ENCODE data around the gene ERICH6B.

Gene ERICH6B

DNA sequence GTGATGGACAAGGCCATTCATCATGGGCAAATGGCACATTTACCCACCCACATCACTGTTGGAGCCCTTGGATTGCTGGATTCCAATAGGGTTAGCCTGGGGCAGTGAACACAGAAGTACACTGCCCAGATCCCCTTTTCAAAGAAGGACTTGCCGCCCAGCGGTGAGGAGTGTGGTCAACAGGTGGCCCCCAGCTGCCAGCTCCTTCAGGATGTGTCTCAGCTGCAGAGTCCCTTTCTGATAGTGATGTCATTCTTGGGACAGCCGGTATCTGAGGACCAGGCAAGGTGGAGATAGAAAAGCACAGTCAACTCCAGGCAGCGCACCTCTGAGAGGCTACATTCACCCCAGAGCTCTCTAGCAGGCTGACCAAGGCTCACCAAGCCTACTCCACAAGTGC lies 16.9 kb downstream of the ERICH6B start:
- no peak for DNase-seq

DNA sequence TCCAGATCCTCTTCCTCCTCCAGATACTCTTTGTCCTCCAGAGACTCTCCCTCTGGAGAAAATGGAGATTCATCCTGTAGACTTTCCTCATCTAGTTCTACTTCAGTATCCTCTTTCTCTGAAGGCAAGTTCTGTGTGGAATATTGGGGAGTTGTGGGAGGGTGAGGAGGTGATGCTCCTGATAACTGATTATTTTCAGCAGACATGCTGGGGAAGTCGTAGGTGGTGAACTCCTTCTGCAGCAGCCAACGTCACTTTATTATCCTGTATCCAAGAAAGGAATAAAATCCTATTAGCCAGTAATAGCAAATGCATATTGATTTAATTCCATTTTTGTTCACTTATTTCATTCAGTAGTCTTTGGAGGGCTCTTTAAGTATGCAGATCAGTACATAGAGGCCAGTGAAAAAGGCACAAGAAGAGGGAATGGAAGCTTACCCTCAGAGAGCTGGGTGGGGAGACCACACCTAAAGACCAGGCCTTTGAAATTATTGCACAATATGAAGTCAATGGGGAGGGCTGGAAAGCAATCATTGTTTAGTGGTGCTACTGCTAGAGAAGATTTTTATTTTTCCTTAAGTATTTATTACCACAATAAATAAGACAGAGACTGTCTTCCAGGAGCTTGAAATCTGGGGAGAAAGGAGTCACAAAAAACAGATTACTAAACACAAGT lies 18.6 kb downstream of the ERICH6B start:
- no peak for DNase-seq

DNA sequence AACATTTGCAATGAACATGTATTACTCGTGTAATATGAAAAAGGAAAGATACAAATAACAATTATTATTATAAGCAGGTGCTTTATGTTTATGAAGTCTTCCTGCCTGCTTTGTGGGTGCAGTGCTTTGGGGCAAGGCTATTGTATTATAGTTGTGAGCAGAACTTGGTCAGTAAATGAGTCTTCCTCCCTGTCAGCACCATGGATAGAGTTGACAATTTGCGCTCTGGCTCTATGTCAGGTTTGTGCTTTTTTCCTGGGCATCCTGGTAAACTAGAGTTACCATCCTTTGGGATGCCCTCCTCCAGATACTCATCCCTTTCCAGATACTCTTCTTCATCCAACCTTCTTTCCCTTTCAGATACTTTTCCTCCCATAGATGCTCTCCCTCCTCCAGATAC lies 19.6 kb downstream of the ERICH6B start:
- no peak for DNase-seq

- no peak for DNase-seq
Observed at GRCh38 chr13:45594764-45595163, 20.8 kb downstream of the ERICH6B start.

- no peak for DNase-seq
Observed at GRCh38 chr13:45594227-45594626, 21.3 kb downstream of the ERICH6B start.

DNA sequence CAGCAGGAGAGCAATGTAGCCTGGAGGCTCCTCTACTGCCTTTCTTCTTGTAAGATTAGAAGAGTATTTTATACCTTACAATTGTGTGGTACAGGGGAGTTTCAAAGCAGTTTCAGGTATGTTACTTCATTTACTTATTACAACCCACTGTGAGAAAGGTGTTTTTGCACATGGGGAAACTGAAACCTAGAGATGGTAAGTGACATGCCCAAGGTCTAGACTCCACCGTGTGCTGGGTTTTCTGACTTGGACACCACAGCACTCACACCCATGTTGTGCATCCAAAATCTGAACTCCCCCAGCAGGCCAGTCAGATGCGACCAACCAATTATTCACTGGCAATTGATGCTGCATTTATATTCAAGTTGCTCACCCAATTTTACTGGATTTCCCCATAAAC lies 22.8 kb downstream of the ERICH6B start:
- no peak for DNase-seq

DNA sequence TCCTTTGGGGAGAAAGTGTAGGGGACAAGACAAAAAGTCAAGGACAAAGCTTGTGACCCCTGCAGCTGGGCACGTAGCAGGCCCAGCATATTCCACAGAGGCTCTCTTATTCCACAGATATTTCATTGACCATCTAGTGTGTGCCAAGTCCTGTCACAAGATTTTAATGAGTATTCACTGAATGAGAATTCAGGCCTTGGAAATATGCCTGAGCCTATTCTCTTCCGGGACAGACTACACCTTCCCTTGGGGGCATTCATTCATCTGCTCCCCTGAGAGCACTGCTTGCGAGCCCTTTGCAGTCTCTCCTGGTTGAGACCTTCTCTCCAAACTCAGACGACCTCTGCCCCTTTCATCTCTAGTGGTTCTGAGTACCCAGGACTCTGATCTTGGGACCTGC lies 25.5 kb downstream of the ERICH6B start:
- DNase-seq: no peak

DNA sequence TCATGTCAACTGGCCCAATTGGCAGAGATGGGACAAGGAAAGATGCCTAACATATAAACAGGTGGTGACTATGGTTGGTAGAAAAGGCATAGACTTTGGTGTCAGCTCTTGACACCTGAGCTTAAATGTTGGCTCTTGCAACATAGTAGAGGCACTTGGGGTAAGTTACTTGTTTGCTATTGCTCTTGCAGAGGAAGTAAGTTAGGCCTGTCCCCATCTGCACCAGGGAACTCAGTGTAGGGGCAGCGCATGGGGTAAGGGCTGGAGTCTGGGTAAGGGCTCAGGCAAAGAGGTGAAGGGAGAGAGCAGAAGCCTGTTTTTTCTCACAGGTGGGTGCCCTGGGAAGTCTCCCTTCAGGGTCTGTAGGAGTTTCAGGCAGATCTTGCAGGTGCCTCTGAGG lies 27.6 kb downstream of the ERICH6B start:
- no peak for DNase-seq

- no peak for DNase-seq
Observed at GRCh38 chr13:45584816-45585215, 30.7 kb downstream of the ERICH6B start.

- DNase-seq: no peak
Observed at GRCh38 chr13:45582408-45583076, 33.0 kb downstream of the ERICH6B start.

- DNase-seq: no peak
Observed at GRCh38 chr13:45576466-45576865, 39.1 kb downstream of the ERICH6B start.

DNA sequence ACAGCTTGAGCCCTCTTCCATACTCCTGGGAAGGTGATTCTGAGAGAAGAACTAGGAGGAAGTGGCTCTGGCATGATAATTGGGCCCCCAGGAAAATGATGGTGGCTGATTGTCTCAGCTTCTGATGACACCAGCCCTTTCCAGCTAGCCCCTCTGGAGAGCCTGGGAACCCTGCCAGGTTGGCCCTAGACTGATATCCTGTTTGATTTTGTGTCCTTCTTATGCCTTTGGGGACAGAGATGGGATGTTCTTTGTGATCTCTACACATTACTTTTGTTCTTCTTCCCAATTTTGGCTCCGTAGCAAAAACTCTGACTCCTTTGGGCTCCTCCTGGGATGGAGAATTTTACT lies 39.7 kb downstream of the ERICH6B start:
- DNase-seq: no peak

DNA sequence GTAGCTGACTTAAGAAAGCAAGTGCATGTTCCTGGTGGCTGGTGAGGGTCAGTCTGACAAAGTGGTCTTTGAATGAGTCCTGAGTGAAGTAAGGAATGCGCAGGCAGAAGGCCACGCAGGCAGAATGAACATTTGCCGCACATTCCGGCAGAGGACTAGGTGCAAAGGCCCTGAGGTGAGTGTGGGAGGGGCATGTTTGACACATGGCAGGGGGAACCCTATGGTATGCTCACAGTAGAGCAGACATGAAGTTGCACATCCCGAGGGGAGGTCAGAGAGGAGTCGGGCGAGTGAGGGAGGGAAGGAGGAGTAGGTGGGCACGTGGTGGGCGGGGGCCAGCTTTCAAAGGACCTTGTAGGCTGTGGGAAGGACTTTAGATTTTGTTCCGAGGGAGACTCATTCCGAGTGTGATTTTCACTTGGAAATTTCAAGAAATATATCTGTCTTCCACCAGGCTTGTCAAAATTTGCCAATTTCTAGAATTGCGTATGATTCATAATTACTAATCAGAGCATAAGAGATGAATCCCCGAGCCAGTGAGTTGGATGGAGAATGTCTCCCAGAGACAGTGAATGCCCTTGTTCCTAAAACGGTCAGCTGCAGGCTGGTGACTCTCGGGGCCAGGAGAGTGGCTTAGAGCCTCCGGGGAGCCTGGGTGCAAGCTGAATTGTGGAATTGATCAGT lies 40.3 kb downstream of the ERICH6B start:
- DNase-seq: no peak

DNA sequence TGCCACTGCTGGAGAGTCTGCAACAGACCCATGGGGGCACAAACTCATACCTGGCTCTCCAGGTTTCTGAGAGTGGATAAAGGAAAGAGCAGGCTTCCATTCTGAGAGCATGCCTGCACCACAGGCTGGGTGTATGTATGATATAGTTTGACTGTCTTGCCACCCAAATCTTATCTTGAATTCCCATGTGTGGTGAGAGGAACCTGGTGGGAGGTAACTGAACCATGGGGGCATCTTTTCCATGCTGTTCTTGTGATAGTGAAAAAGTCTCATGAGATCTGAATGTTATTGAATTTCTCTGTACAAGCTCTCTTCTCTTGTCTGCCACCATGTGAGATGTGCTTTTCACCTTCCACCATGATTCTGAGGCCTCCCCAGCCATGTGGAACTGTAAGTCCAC lies 50.2 kb downstream of the ERICH6B start:
- no peak for DNase-seq

DNA sequence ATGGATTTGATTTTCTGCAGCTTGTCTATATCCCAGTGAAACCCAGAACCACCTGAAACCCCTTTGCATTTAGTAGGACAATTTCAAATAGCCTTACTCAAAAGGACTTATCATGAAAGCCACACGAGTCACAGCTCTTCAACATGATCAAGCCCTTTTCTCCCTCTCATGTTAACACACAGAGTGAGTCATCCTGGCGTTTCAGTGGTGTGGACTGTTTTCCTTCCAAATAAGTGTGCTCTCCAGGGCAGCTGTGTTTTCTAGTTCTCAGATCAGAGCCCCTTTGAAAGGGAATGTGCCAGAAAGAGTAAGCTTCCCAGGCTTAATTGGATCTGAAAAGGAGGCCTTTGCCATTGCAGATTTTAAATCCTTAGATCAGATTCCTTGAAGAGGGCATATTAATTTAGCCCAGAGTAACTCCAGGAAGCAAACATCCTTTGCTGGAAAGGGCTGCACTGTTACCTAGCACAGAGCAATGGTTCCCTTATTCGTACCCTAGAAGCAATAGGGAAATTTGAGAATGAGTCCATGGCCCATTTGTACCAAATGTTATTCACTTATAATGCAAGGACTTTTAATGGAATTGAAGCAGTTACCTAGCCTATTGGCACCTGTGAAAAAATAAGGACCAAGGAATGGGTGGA lies 51.3 kb downstream of the ERICH6B start:
- DNase-seq: no peak

DNA sequence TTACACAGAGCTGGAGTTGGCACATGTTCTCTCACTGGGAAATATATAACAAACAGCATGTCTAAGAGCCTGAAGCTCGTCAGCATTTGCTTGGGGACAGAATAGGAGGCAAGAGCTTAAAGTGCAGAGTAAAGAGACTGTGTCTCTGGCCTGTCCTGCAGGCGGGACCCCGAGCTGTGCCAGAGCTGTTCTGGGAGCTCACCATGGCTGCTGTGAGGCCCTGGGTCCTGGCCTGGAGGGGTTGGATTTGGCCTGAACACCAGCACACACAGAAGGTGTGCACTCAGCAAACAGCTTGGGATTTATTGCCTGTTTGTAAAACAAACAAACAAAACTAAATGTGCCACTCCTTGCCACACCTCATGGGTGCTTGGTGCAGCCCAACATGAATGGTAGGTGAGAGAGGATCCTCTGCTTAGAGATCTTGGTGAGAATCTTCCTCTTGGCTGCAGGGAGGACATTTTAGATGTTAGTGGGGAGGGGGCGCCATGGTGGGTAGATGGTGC lies 60.9 kb downstream of the ERICH6B start:
- no peak for DNase-seq

- DNase-seq: no peak
Observed at GRCh38 chr13:45548281-45548680, 67.3 kb downstream of the ERICH6B start.

DNA sequence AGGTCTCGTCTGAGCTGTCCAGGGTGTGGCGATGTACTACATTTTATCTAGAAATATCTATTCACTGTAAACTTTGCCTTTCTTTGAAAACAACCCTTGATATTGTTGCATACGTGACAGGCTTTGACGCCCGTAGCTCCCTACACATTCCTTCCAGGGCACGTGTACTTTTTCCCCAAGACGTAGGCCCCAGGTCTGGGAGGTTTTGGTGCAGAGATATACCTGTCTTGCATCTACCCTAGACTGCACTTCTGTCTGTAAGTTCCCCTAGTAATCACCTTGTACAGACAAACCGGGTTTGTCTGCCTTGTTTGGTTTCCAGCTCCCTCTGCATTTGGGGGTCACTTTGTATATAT lies 69.2 kb downstream of the ERICH6B start:
- DNase-seq: no peak

GRCh38 chr13:45545686-45546409 lies 69.7 kb downstream of the ERICH6B start:
- no peak for DNase-seq

DNA sequence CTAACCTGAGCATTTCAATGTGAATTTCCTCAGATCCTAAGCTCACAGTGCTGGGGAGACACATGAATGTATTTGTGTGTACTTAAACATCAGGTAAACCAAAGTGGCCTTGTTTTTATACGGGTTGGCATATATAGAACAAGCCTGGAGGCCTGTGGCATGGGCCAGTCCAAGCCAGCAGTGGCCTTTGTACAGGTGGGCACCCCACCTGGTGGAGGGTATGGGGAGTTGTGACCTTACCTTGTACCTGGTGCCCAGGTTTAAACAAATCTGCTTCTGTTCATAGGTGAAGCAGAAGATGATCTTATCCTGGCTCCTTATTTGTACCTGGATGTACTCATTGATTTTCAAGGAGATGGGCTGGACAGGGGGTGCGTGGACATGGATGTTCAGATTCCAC lies 71.0 kb downstream of the ERICH6B start:
- DNase-seq: no peak

GRCh38 chr13:45542878-45543277 lies 72.7 kb downstream of the ERICH6B start:
- no peak for DNase-seq

DNA sequence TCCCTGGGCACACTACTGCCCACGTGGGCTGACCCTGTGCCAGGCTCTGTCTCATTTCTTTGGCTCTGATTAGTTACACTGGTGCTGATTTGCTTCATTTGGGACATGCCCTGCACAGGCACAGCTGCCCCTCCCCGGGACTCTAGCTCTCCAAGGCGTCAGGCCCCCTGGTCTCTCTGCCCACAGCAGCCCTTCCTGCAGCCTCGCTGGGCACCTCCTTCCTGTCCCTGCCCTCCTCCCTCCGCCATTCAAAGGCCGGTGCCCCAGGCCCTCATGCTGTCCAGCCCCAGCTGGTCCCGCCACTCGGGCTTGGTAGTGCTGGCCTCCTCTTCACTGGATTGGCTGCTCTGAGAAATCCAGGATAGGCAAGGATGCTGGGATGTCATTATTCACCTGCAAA lies 73.1 kb downstream of the ERICH6B start:
- no peak for DNase-seq

- DNase-seq: no peak
Observed at GRCh38 chr13:45541806-45542205, 73.7 kb downstream of the ERICH6B start.
